ENCODE measurements around the gene ECE2. TPM values are rescaled to one million over a fixed set of nuclear protein-coding genes. Genes with fewer than 3 reads are reported as not detected.

The ECE2 gene
- total RNA-seq, 1 experiment from 2014 or later, result not detected

- Histone ChIP-seq H3K79me2 (ENCODE audit: low read length) (peaks cover 52% of the 10 kb centered on the region), H3K9ac (ENCODE audit: low read length) (peak overlapping the region; percentile 100), H3K36me3 (ENCODE audit: low read depth, low read length) (peaks cover 25% of the 10 kb centered on the region), H4K20me1 (ENCODE audit: low read length) (peaks cover 46% of the 10 kb centered on the region), H2AFZ (ENCODE audit: low read length) (no peak overlapping the region), H3K9me2 (replicated peaks; ENCODE audit: low read length) (no peaks in the 10 kb centered on the region), H3K27ac (ENCODE audit: low read length) (peak overlapping the region; percentile 90), H3K4me1 (ENCODE audit: insufficient read depth, low read length) (peaks cover 36% of the 10 kb centered on the region), H3K27me3 (ENCODE audit: low read length) (no peaks in the 10 kb centered on the region), H3K9me3 (ENCODE audit: low read length) (no peaks in the 10 kb centered on the region), H3F3A (ENCODE audit: low read length, unreplicated experiment) (peaks cover 8% of the 10 kb centered on the region), H3K4me3 (ENCODE audit: low read length) (peak overlapping the region; percentile 100), H3K4me2 (ENCODE audit: low read length) (peak overlapping the region; percentile 96)
- BruUV-seq (replicated peaks), result no TSS peak
- DNase-seq (peak; percentile 61), ATAC-seq (peak; percentile 44)
- TF ChIP-seq EZH2phosphoT487 (IDR thresholded peaks at IDR 0.05; ENCODE audit: borderline replicate concordance, low read length) (no peak), CTCF (conservative IDR thresholded peaks at IDR 0.05; ENCODE audit: low read depth, low read length) (no peak), EZH2 (IDR thresholded peaks at IDR 0.05; ENCODE audit: low read length, unreplicated experiment) (no peak)
- POLR2A ChIA-PET (ENCODE audit: unreplicated experiment), result interaction anchor here (0.5 kb wide), 1 partner anchor 36 kb away, joined by 19 read pairs; no protein-coding TSS in a partner anchor
- intact Hi-C loops (cut with micrococcal nuclease), result loop anchor here (1.0 to 5.0 kb wide), 3 partner anchors 16 to 32 kb away; partner anchors contain the start of gene PSMD2
- CTCF ChIA-PET, result no interaction called here
Measured at GRCh38 chr3:184314700-184315542, 39.1 kb downstream of the ECE2 start.

GRCh38 chr3:184315543-184315867, 39.7 kb downstream of the ECE2 start:
- POLR2A ChIA-PET (ENCODE audit: unreplicated experiment), result interaction anchor here (0.5 kb wide), 1 partner anchor 36 kb away, joined by 19 read pairs; no protein-coding TSS in a partner anchor
- TSS peak; percentile 40 for BruUV-seq (replicated peaks)
- no peaks in the 10 kb centered on the region for H3K27me3 ChIP-seq (ENCODE audit: low read length)
- DNase-seq (no peak), ATAC-seq (no peak)
- H3K79me2 ChIP-seq (ENCODE audit: low read length), result peaks cover 57% of the 10 kb centered on the region
- CTCF ChIA-PET, result no interaction called here
- H3K9me2 ChIP-seq (replicated peaks; ENCODE audit: low read length), result no peaks in the 10 kb centered on the region
- no peak for TF ChIP-seq EZH2 (IDR thresholded peaks at IDR 0.05; ENCODE audit: low read length, unreplicated experiment)
- H3K4me1 ChIP-seq (ENCODE audit: insufficient read depth, low read length), result peaks cover 41% of the 10 kb centered on the region
- no peaks in the 10 kb centered on the region for H3K9me3 ChIP-seq (ENCODE audit: low read length)
- H3K4me2 ChIP-seq (ENCODE audit: low read length), result peak overlapping the region; percentile 96
- H3K36me3 ChIP-seq (ENCODE audit: low read depth, low read length), result peaks cover 29% of the 10 kb centered on the region
- H3K4me3 ChIP-seq (ENCODE audit: low read length), result peak overlapping the region; percentile 100
- H3F3A ChIP-seq (ENCODE audit: low read length, unreplicated experiment), result peaks cover 8% of the 10 kb centered on the region
- peaks cover 51% of the 10 kb centered on the region for H4K20me1 ChIP-seq (ENCODE audit: low read length)
- H3K9ac ChIP-seq (ENCODE audit: low read length), result peak overlapping the region; percentile 100
- peak overlapping the region; percentile 90 for H3K27ac ChIP-seq (ENCODE audit: low read length)
- no peak overlapping the region for H2AFZ ChIP-seq (ENCODE audit: low read length)
- intact Hi-C loops (cut with micrococcal nuclease), result loop anchor here (2.0 kb wide), 1 partner anchor 19 kb away; no protein-coding TSS in a partner anchor

DNA sequence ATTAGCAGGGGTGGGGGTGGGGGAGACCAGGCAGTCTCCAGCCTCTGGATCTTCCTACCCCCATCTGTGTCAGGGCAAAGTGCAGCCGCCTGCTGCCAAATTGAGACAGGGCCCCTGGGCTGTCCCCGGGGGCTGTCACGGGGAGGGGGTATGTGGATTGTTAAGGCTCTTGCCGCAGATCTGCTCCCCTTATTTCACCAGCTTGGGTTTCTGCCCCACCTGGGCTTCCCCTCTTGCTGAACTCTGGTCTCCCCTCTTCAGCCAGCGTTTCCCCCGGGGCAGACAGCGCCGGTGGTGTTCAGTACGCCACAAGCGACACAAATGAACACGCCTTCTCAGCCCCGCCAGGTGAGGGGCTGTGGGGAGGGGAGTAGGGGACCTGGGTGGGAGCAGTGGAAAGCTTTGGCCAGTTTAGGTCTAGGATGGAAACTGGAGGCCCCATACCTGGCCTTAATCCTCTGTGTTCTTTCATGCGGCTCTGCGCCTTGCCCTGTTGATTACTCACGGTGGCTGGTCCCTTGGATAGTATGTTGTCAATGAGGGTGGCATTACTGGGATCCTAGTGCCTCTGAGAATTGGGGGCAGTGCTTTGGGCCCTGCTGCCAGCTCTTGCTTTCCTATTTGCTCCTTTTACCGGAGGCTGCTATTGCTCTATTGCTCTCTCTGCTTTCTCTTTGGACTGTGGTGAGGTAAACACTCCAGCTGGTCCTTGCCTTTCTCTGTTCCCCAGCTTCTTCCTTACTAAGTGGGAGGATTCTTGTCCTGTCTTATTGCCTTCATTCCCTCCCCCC, 40.2 kb downstream of the ECE2 start:
- no TSS peak for BruUV-seq (replicated peaks)
- intact Hi-C loops (cut with micrococcal nuclease), result loop anchor here (2.0 kb wide), 1 partner anchor 19 kb away; no protein-coding TSS in a partner anchor
- Histone ChIP-seq H3K27me3 (ENCODE audit: low read length) (no peaks in the 10 kb centered on the region), H3K36me3 (ENCODE audit: low read depth, low read length) (peaks cover 34% of the 10 kb centered on the region), H3K79me2 (ENCODE audit: low read length) (peaks cover 63% of the 10 kb centered on the region), H3K4me2 (ENCODE audit: low read length) (peak overlapping the region; percentile 96), H3K9me3 (ENCODE audit: low read length) (no peaks in the 10 kb centered on the region), H2AFZ (ENCODE audit: low read length) (no peak overlapping the region), H3K9me2 (replicated peaks; ENCODE audit: low read length) (no peaks in the 10 kb centered on the region), H3K27ac (ENCODE audit: low read length) (peak overlapping the region; percentile 90), H3K9ac (ENCODE audit: low read length) (peak overlapping the region; percentile 100), H3K4me3 (ENCODE audit: low read length) (peak overlapping the region; percentile 100), H3F3A (ENCODE audit: low read length, unreplicated experiment) (peaks cover 5% of the 10 kb centered on the region), H4K20me1 (ENCODE audit: low read length) (peaks cover 56% of the 10 kb centered on the region), H3K4me1 (ENCODE audit: insufficient read depth, low read length) (peaks cover 45% of the 10 kb centered on the region)
- ATAC-seq, result no peak
- POLR2A ChIA-PET (ENCODE audit: unreplicated experiment), result interaction anchor here (0.5 to 0.6 kb wide), 2 partner anchors 27 to 35 kb away, joined by 5 to 19 read pairs; no protein-coding TSS in a partner anchor
- TF ChIP-seq CTCF (conservative IDR thresholded peaks at IDR 0.05; ENCODE audit: low read depth, low read length) (no peak), EZH2phosphoT487 (IDR thresholded peaks at IDR 0.05; ENCODE audit: borderline replicate concordance, low read length) (no peak), EZH2 (IDR thresholded peaks at IDR 0.05; ENCODE audit: low read length, unreplicated experiment) (no peak)
- DNase-seq, result peak; percentile 32
- CTCF ChIA-PET, result no interaction called here
